Myocyte (in vitro differentiated cells): Measurements from ENCODE around the gene TPRKB. TPM values are rescaled to one million over a fixed set of nuclear protein-coding genes. Genes with fewer than 3 reads are reported as not detected.
"Not testable (repeated sequence)": the region's sequence is repeated elsewhere in the genome, so short reads cannot be mapped to it uniquely, and the experiment has no call there.

Experiments
- DNase-seq: peaks from one replicate; pipeline ENCODE4 v3.0.0-alpha.2; 2012; ENCODE audit warnings: low read depth
- total RNA-seq: library from RNA; depleted of rRNA; stranded (reverse); fragments of >200 nt; gene quantifications from 2 replicates; pipeline ENCODE4 v1.2.3, GENCODE V29; 2014

TPRKB gene
- total RNA-seq, 1 donor from 2014 or later = 35.3 TPM

DNA sequence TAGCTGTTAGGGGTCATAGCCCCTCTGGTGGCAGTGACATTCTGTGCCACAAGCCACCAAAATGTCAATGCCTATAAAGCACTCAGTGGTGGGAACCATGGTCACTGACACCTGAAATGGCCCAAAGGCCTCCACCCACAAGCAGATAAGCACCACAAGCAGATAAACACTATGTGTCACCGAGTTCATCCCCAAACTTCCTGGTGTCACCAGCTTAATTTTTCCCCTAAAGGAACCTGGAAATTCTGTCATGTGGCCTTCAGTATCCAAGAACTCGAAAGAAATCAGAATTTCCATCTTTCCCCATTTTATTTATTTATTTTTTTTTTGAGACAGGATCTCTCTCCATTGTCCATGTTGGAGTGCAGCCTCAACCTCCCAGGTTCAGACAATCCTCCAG lies 3.6 kb upstream of the TPRKB start:
- DNase-seq = no peak

DNA sequence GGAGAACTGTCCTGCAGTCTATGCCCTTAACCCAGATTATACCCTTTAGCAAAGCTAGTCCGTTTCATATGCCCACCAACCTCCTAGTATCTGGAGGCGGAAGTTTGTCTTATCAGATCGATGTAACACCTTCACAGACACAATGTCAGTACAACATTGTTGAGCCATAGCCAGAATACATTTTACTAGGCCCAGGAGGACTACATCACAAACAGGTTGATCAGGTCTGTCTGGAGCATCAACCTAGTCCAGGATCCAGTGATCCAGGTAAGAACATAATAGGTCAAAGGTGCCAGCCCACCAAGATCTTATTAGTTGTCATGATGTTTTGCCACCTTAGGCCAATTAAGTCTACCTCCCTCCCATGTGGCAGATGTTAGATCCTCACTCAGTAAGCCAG lies 2.0 kb upstream of the TPRKB start:
- DNase-seq = no peak

DNA sequence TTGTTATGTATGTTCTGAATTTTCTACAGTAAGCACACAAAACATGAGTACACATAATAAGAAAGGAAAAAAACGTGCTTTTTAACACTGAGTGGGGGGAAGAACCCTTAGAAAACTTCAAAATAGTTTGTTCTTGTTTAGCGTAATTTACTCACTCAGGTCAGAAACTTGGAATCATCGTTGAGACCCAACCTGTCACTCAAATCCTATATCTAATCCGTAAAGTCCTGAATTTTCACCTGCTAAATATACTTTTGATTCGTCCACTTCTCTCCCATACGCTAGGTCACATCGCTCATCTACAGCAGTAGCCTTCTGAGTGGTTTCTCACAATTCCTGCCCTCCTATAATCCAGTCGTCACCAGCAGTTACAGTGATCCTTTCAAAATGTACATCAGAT lies 767 bp downstream of the TPRKB start:
- DNase-seq = no peak

GRCh38 chr2:73730810-73731209 lies 6.3 kb downstream of the TPRKB start:
- DNase-seq = no peak

- no peak for DNase-seq
These were observed 8.4 kb downstream of the TPRKB start for GRCh38 chr2:73728711-73729110.

- DNase-seq = no peak
These were observed 9.1 kb downstream of the TPRKB start for GRCh38 chr2:73728043-73728442.

DNA sequence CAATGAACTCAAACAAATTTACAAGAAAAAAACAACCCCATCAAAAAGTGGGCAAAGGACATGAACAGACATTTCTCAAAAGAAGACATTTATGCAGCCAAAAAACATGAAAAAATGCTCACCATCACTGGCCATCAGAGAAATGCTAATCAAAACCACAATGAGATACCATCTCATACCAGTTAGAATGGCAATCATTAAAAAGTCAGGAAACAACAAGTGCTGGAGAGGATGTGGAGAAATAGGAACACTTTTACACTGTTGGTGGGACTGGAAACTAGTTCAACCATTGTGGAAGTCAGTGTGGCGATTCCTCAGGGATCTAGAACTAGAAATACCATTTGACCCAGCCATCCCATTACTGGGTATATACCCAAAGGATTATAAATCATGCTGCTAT lies 10.5 kb downstream of the TPRKB start:
- not testable (repeated sequence) for DNase-seq

- DNase-seq = no peak
These were observed 18.1 kb downstream of the TPRKB start for GRCh38 chr2:73718851-73719621.

- DNase-seq = no peak
These were observed 18.7 kb downstream of the TPRKB start for GRCh38 chr2:73718421-73718820.

- not testable (repeated sequence) for DNase-seq
These were observed 19.4 kb downstream of the TPRKB start for GRCh38 chr2:73717695-73718094.

DNA sequence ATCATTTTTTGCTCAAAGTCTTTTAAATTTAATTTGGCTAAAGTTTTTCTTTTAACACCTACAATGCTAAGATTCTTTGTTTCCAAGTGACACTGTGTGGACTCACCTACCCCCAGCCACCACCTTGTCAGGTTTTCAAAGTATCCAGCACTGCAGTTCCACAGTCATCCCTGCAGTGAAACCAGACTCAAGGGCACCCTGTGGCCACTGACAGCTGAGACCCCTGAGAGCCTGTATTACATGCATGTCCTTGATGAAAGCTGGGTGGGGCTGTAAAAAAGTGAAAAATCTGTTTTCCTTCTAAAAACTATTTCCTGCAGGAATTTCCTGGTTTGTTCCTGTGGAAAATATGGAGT lies 19.9 kb downstream of the TPRKB start:
- no peak for DNase-seq

DNA sequence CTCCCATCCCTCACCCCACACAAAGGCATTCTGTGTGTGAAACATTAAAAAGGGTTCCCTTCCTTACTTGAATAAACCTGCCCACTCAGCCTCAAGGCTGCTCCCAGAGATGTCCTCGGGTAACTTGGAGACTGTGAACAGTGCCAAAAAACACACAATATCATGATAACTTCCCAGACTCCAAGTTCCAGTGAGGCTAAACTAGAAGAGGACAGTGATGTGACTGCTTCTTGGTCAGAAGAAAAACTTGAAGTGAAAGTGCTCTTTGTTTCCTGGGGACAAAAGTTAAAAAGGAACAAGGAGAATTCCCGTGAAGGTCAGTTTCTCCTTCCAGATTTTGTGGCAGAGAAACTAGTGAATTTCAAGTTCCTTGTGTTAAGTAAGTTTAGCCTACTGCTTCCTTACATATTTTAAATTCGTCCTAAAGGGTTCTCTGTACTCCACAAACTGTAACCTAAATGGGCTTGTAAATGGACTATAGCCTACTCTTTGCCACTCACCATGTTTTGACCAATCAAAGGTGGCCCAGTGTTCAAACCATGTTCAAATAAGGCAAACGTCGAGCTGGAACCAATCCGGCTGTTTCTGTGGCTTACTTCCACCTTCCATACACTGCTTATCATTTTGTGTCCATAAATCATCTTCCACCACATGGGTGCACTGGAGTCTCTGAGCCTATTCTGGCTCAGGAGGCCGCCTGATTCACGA lies 20.4 kb downstream of the TPRKB start:
- DNase-seq = no peak

DNA sequence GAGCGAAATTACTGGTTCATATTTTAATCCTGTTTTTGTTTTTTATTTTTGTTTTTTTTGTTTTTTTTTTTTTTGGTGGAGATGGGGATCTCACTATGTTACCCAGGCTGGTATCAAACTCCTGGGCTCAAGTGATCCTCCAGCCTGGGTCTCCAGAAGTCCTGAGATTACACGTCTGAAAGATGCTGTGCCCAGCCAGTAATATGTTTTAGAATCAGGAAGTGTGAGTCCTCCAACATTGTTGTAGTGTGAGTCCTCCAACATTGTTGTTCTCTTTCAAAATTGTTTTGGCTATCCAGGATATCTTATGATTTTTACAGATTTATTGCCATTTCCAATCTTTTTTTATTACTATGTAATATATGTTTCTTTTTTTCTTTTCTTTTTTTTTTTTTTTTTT lies 23.1 kb downstream of the TPRKB start:
- no peak for DNase-seq

GRCh38 chr2:73708527-73708926 lies 28.6 kb downstream of the TPRKB start:
- DNase-seq = no peak

GRCh38 chr2:73707636-73708035 lies 29.5 kb downstream of the TPRKB start:
- DNase-seq = no peak

- DNase-seq = no peak
These were observed 30.1 kb downstream of the TPRKB start for GRCh38 chr2:73707058-73707457.

DNA sequence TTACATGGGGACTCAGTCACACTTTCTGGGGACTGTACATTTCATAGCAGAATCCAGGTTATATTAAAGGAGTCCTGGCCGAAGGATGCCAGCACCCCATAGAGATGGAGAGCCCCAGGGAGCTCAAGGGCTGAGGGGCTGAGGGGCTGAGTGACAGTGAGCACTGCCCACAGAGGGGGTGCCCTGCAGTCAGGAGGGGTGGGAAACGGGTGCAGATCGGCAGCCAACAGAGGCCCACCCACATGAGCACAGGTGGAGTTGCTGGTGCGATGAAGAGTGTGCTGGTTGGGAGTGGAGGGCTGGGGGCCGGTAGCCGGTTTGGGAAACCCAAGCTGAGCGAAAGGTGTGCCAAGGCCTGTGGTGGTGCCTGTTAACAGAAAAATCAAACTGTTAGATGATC lies 32.1 kb downstream of the TPRKB start:
- DNase-seq = no peak

- DNase-seq = no peak
These were observed 32.9 kb downstream of the TPRKB start for GRCh38 chr2:73704285-73704684.

DNA sequence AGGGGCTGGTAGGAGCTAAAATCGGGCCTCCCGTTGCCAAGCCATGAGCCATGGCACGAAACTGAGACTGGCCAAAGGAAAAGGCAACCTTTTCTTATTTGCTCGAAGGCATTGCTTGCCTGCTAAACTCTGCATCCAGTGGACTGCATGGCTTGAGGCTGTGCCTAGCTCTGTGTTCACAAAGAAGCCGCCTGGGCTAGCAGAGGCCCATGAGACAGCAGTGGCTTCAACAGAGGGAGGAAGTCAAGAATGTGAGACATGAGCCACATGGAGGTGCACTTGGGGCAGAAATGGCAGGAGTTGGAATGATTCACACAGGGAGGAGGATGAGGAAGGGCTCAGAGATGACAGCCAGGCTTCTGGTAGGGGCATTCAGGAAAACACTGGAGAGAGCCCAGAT lies 33.5 kb downstream of the TPRKB start:
- no peak for DNase-seq

- not testable (repeated sequence) for DNase-seq
These were observed 34.2 kb downstream of the TPRKB start for GRCh38 chr2:73702852-73703493.

DNA sequence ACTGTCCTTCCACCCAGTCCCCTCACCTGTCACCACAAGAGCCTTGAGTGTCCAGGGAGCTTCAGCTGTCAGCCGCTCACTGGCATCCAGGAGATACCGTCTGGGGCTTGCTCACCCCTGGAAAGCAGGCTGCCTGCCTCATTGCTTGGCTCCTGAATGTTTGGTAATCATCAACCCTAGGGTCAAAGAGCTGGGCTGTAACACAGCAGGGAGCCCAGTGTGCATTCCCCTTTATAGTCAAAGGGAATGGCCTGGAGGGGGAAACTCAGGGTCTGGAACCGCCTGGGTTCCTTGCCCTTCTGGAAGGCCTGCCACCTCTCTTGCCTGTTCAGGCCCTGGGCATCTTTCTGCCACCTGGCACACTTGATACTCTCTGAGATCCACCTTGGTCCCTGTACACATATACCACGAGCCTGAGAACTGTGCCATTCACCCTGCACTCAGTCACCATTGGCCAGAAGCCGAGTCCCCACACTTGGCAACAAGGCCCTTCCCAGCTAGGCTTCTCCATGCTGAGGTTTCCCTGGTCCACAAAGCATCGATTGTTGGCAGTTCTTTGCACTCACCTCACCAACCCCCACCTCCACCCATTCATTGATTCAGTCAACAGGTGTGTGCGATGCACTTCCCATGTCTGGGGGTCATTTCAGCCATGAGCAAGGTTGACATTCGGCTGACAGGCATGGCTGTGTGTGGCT lies 35.0 kb downstream of the TPRKB start:
- no peak for DNase-seq

DNA sequence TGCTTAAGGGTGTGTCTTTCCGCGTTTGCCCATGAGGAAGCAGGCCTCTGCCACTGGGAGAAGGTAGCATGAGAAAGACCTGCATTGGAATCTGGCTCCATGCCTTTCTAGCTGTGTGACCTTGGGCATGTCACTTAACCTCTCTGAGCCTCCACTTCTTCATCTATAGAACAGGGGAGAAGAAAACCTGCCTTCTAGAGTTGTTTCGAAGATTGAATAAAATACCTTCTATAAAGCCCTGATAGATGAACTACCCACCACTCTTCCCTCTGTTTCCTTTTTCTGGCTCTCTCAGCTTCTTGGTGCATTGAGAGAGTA lies 35.7 kb downstream of the TPRKB start:
- not testable (repeated sequence) for DNase-seq
